OCI-LY1 (cell line): ENCODE results near the gene PTPRA.
A peak's percentile ranks its signal among the peaks of the same experiment; 100 is the strongest.

ENCODE experiments used
- H2AFZ ChIP-seq: fragments of 200-600 bp; sonication (generic), shearing (Covaris generic); 2 replicates; pipeline ENCODE4 v1.6.0; 2014; ENCODE audit warnings: antibody characterized with exemption, mild to moderate bottlenecking, low read length
- H3F3A ChIP-seq: fragments of 200-600 bp; sonication (generic), shearing (Covaris generic); 2 replicates; pipeline ENCODE4 v1.6.0; 2014; ENCODE audit warnings: mild to moderate bottlenecking, antibody characterized with exemption, low read length, moderate library complexity; ENCODE audit not compliant: insufficient read depth
- H3K27ac ChIP-seq: fragments of 200-600 bp; sonication (generic); 2 replicates; pipeline ENCODE4 v1.5.1; 2014; ENCODE audit warnings: low read length, mixed run types, mild to moderate bottlenecking, low read depth; ENCODE audit not compliant: poor library complexity, severe bottlenecking
- H3K27me3 ChIP-seq: fragments of 200-600 bp; sonication (generic); 2 replicates; pipeline ENCODE4 v1.6.0; 2014; ENCODE audit warnings: antibody characterized with exemption, mild to moderate bottlenecking, low read length, moderate library complexity; ENCODE audit not compliant: insufficient read depth
- H3K36me3 ChIP-seq: fragments of 200-600 bp; sonication (generic); 2 replicates; pipeline ENCODE4 v1.6.1; 2014; ENCODE audit warnings: mild to moderate bottlenecking, antibody characterized with exemption, low read length, moderate library complexity, mixed read lengths; ENCODE audit not compliant: insufficient read depth
- H3K4me1 ChIP-seq: fragments of 200-600 bp; sonication (generic); 2 replicates; pipeline ENCODE4 v1.5.1; 2014; ENCODE audit warnings: mild to moderate bottlenecking, low read length, moderate library complexity; ENCODE audit not compliant: insufficient read depth, severe bottlenecking
- H3K4me2 ChIP-seq: fragments of 200-600 bp; sonication (generic), shearing (Covaris generic); 2 replicates; pipeline ENCODE4 v1.6.1; 2014; ENCODE audit warnings: low read length
- H3K4me3 ChIP-seq: fragments of 200-600 bp; sonication (generic); 2 replicates; pipeline ENCODE4 v1.5.1; 2014; ENCODE audit warnings: low read length, low read depth, mild to moderate bottlenecking, mixed read lengths; ENCODE audit not compliant: poor library complexity, severe bottlenecking
- H3K79me2 ChIP-seq: fragments of 200-600 bp; shearing (Covaris generic); 2 replicates; pipeline ENCODE4 v1.6.1; 2016; ENCODE audit warnings: mixed run types, low read length, mixed read lengths; ENCODE audit not compliant: insufficient read depth
- H3K9ac ChIP-seq: fragments of 200-600 bp; sonication (generic), shearing (Covaris generic); 2 replicates; pipeline ENCODE4 v1.6.1; 2014; ENCODE audit warnings: mild to moderate bottlenecking, low read length, mixed read lengths
- H3K9me2 ChIP-seq: fragments of 200-600 bp; sonication (generic), shearing (Covaris generic); 2 replicates; pipeline ENCODE4 v1.6.1; 2014; ENCODE audit warnings: low read depth, mild to moderate bottlenecking, low read length, mixed read lengths
- H3K9me3 ChIP-seq: fragments of 200-600 bp; shearing (Covaris generic); 2 replicates; pipeline ENCODE4 v1.6.1; 2014; ENCODE audit warnings: low read length, mixed read lengths
- H4K20me1 ChIP-seq: fragments of 200-600 bp; sonication (generic), shearing (Covaris generic); 2 replicates; pipeline ENCODE4 v1.6.0; 2016; ENCODE audit warnings: mild to moderate bottlenecking, low read length; ENCODE audit not compliant: insufficient read depth
- EZH2 ChIP-seq: fragments of 200-600 bp; sonication (generic), shearing (Covaris generic); IDR thresholded peaks from 2 replicates; pipeline ENCODE4 v1.8.0; 2017; ENCODE audit warnings: borderline replicate concordance, mixed run types, mild to moderate bottlenecking, antibody characterized with exemption, low read length, moderate library complexity, mixed read lengths
- TF ChIP-seq, protein P1 (sequence below): fragments of 200-600 bp; sonication (generic), shearing (Covaris generic); IDR thresholded peaks from 2 replicates; pipeline ENCODE4 v1.5.1; 2017; ENCODE audit warnings: mild to moderate bottlenecking, antibody characterized with exemption, low read length, moderate library complexity, mixed read lengths

The PTPRA gene

DNA sequence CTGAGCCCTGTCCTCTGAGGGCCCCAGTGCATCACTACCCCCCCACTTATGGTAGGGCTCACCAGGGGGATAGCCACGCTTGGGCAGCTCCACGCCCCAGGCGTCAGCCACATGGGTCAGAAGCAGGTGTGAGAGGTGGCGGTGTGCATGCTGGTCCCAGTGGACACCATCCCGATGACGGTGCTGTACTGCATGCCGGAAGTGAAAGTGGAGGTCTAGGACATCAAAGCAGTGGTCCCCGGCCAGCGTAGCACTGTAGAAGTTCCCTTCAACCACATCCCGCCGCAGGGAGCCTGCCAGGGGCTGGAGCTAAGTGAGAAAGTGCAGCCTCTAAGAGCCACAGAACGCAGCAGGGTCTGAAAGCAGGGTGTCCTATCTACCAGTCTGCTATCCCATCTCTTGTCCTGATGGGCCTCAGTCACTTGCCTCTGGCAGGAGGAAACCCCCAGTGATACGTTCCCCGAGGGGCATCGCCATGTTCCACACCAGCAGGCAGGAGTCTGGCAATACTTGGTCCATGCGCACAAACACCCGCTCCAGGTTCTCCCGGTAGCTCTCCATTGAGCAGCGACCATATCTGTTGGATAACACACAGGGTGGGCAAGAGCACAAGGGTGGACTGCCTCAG, 35.0 kb upstream of the PTPRA start:
- Histone ChIP-seq H3K9me2 (no peaks in the 10 kb centered on the region), H3K27me3 (no peaks in the 10 kb centered on the region), H3F3A (no peaks in the 10 kb centered on the region), H3K27ac (no peak overlapping the region), H3K4me3 (no peak overlapping the region), H3K36me3 (0 out of 2 replicates have a peak, but pooled peaks cover 3% of the 10 kb centered on the region), H3K4me1 (peaks cover 31% of the 10 kb centered on the region), H3K9me3 (no peaks in the 10 kb centered on the region), H4K20me1 (no peaks in the 10 kb centered on the region), H3K9ac (no peak overlapping the region), H2AFZ (no peak overlapping the region), H3K79me2 (no peaks in the 10 kb centered on the region), H3K4me2 (no peak overlapping the region; the same call in 1 of the 2 replicates)
- no peak for TF ChIP-seq EZH2
- TF ChIP-seq, protein P1, sequence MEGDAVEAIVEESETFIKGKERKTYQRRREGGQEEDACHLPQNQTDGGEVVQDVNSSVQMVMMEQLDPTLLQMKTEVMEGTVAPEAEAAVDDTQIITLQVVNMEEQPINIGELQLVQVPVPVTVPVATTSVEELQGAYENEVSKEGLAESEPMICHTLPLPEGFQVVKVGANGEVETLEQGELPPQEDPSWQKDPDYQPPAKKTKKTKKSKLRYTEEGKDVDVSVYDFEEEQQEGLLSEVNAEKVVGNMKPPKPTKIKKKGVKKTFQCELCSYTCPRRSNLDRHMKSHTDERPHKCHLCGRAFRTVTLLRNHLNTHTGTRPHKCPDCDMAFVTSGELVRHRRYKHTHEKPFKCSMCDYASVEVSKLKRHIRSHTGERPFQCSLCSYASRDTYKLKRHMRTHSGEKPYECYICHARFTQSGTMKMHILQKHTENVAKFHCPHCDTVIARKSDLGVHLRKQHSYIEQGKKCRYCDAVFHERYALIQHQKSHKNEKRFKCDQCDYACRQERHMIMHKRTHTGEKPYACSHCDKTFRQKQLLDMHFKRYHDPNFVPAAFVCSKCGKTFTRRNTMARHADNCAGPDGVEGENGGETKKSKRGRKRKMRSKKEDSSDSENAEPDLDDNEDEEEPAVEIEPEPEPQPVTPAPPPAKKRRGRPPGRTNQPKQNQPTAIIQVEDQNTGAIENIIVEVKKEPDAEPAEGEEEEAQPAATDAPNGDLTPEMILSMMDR = no peak

DNA sequence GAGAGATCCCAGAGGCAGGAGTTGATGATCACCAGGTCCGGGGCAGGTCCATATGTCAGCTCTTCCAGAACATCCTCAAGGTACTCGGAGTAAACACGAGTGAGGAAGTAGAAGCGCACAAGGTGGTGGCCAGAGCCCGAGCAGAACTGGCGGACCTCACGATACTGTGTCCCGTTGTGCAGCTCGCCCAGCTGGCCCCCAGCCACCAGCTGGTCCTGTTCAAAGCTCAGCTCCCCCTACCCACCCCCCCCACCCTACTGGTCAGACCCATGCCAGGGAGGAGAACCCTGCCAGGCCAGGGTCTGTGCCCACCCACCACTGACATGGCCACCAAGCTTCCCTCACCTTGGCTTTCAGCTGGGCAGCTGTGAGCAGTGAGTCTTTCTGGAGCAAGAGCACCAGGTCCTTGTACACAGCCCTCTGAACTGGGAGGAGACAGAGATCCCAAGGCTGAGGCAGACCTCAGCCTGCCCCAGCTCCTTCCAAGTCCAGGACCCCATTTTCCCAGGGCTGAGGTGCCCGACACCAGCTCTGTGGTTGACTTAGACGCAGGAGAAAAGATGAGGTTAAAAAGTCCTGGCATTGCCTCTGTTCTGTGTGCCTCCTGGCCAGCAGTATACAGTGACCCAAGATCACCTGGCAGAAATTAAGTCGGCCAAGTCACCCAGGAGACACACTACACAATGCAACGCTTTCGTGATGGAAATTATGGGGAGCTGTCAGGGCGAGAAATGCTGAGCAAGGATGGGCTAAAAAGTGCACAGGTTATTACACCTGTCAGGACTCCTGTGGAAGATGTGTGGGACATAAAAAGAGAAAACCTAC, 34.2 kb upstream of the PTPRA start:
- no peak overlapping the region for H3K9ac ChIP-seq
- peaks cover 31% of the 10 kb centered on the region for H3K4me1 ChIP-seq
- TF ChIP-seq, protein P1 = no peak
- TF ChIP-seq EZH2 = no peak

DNA sequence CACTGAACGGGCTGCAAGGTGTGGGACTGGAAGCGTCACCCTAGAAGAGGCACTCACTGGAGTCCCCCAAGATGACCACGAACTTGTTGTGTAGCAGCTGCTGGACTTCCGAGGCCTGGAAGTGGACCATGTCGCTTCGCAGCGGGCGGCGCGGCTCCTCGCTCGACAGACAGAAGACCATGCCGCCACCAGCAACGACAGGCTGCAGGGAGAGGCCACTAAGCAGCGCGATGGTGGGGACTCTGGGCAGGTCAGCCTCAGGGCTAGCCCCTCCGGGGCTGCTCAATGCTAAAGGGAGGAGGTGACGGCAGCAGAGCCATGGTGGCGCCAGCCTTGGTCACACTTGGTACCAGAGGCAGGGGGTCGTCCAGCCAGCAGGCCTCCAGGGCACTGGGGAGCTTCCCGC, 33.5 kb upstream of the PTPRA start:
- Histone ChIP-seq H2AFZ (no peak overlapping the region), H3K4me1 (peaks cover 31% of the 10 kb centered on the region), H3K4me3 (peak overlapping the region; percentile 96), H3K4me2 (peak overlapping the region; percentile 71), H3K27ac (no peak overlapping the region), H3K9ac (no peak overlapping the region; the same call in 1 of the 2 replicates), H3F3A (no peaks in the 10 kb centered on the region), H3K36me3 (0 out of 2 replicates have a peak, but pooled peaks cover 6% of the 10 kb centered on the region), H3K79me2 (no peaks in the 10 kb centered on the region), H3K9me2 (no peaks in the 10 kb centered on the region), H3K27me3 (no peaks in the 10 kb centered on the region), H4K20me1 (no peaks in the 10 kb centered on the region), H3K9me3 (no peaks in the 10 kb centered on the region)
- TF ChIP-seq, protein P1 = no peak
- TF ChIP-seq EZH2 = no peak

More for the DNA sequence above, 34.2 kb upstream of the PTPRA start:
- Histone ChIP-seq H3F3A (no peaks in the 10 kb centered on the region), H3K9me3 (no peaks in the 10 kb centered on the region), H4K20me1 (no peaks in the 10 kb centered on the region), H3K4me3 (peak overlapping the region; percentile 96), H3K9me2 (no peaks in the 10 kb centered on the region), H3K79me2 (no peaks in the 10 kb centered on the region), H2AFZ (no peak overlapping the region), H3K27me3 (no peaks in the 10 kb centered on the region), H3K27ac (no peak overlapping the region), H3K36me3 (0 out of 2 replicates have a peak, but pooled peaks cover 6% of the 10 kb centered on the region), H3K4me2 (peak overlapping the region; percentile 71; the same call in 1 of the 2 replicates)
